HEK293 (cell line): ENCODE data around the gene SYTL3.
A peak's percentile ranks its signal among the peaks of the same experiment; 100 is the strongest.

Experiments
- CTCF ChIA-PET: fragments of 350-600 bp; formaldehyde crosslinking; extraction: SDS; loops from one replicate; lab custom pipeline; 2021; ENCODE audit warnings: antibody characterized with exemption; lab: Yijun Ruan, JAX
- POLR2A ChIA-PET: fragments of 300-600 bp; formaldehyde crosslinking; extraction: SDS; loops from one replicate; lab custom pipeline; 2020; ENCODE audit warnings: antibody characterized with exemption, inconsistent platforms; lab: Yijun Ruan, JAX
- H3K27ac ChIP-seq: fragments of 200-500 bp; sonication (Bioruptor generic); 2 replicates; pipeline ENCODE4 v1.5.1; 2014; ENCODE audit warnings: low read depth, low read length, control low read depth, inconsistent platforms; ENCODE audit errors: extremely low read depth
- H3K36me3 ChIP-seq, 2 experiments: fragments of 200-500 bp in 1 of 2; sonication (Bioruptor generic) in 1 of 2; 1 replicate in 1 of 2; 2 replicates in 1 of 2; pipeline ENCODE4 v1.5.1; 2014 to 2017; ENCODE audit warnings: inconsistent platforms in 2 of 2, low read length in 2 of 2; ENCODE audit not compliant: control insufficient read depth in 2 of 2, insufficient read depth in 1 of 2
- H3K4me1 ChIP-seq: fragments of 200-500 bp; sonication (Bioruptor generic); 2 replicates; pipeline ENCODE4 v1.5.1; 2014; ENCODE audit warnings: mild to moderate bottlenecking, low read length, inconsistent platforms; ENCODE audit not compliant: control insufficient read depth, insufficient read depth
- H3K4me3 ChIP-seq: 2 replicates; pipeline ENCODE4 v1.5.1; 2011; ENCODE audit warnings: low read depth, mild to moderate bottlenecking, control low read depth, low read length, moderate library complexity
- H3K9me3 ChIP-seq: fragments of 200-500 bp; sonication (Bioruptor generic); 2 replicates; pipeline ENCODE4 v1.5.1; 2014; ENCODE audit warnings: low read depth, low read length, inconsistent platforms; ENCODE audit not compliant: control insufficient read depth, insufficient read depth
- BCL11B ChIP-seq: fragments of 450-650 bp; formaldehyde crosslinking; IDR thresholded peaks from 2 replicates; pipeline ENCODE4 v1.5.1; 2016; ENCODE audit warnings: low read depth, missing biosample characterization, missing genetic modification characterization
- EGR2 ChIP-seq: fragments of 450-650 bp; formaldehyde crosslinking; IDR thresholded peaks from 2 replicates; pipeline ENCODE4 v1.5.1; 2016; ENCODE audit warnings: low read depth, missing biosample characterization, missing genetic modification characterization
- IKZF3 ChIP-seq: fragments of 450-650 bp; IDR thresholded peaks from 2 replicates; pipeline ENCODE4 v1.5.0; 2018; ENCODE audit warnings: missing biosample characterization, mild to moderate bottlenecking, missing genetic modification characterization, moderate library complexity
- OSR2 ChIP-seq: fragments of 450-650 bp; formaldehyde crosslinking; IDR thresholded peaks from 2 replicates; pipeline ENCODE4 v1.5.1; 2016; ENCODE audit warnings: missing biosample characterization, missing genetic modification characterization
- REPIN1 ChIP-seq: fragments of 450-650 bp; formaldehyde crosslinking; IDR thresholded peaks from 2 replicates; pipeline ENCODE4 v1.5.1; 2017; ENCODE audit warnings: missing biosample characterization, missing genetic modification characterization, low read depth
- TRIM28 ChIP-seq: IDR thresholded peaks from 2 replicates; pipeline ENCODE4 v1.6.1; 2011; ENCODE audit warnings: low read length, control low read depth, borderline replicate concordance
- ZBTB7A ChIP-seq: fragments of 450-650 bp; formaldehyde crosslinking; IDR thresholded peaks from 2 replicates; pipeline ENCODE4 v1.5.1; 2016; ENCODE audit warnings: low read depth, missing biosample characterization, missing genetic modification characterization
- ZFP69B ChIP-seq: fragments of 450-650 bp; formaldehyde crosslinking; IDR thresholded peaks from 2 replicates; pipeline ENCODE4 v1.5.1; 2016; ENCODE audit warnings: missing biosample characterization, missing genetic modification characterization
- ZNF121 ChIP-seq: fragments of 450-650 bp; formaldehyde crosslinking; IDR thresholded peaks from 2 replicates; pipeline ENCODE4 v1.5.1; 2016; ENCODE audit warnings: missing biosample characterization, missing genetic modification characterization
- ZNF16 ChIP-seq: fragments of 450-650 bp; formaldehyde crosslinking; IDR thresholded peaks from 2 replicates; pipeline ENCODE4 v1.5.1; 2016; ENCODE audit warnings: low read depth, missing biosample characterization, missing genetic modification characterization
- ZNF2 ChIP-seq: fragments of 450-650 bp; formaldehyde crosslinking; IDR thresholded peaks from 2 replicates; pipeline ENCODE4 v1.5.1; 2016; ENCODE audit warnings: missing biosample characterization, missing genetic modification characterization
- ZNF335 ChIP-seq: fragments of 450-650 bp; formaldehyde crosslinking; conservative IDR thresholded peaks from 2 replicates; pipeline ENCODE4 v1.5.1; 2016; ENCODE audit warnings: missing biosample characterization, missing genetic modification characterization
- ZNF350 ChIP-seq: fragments of 450-650 bp; formaldehyde crosslinking; IDR thresholded peaks from 2 replicates; pipeline ENCODE4 v1.5.0; 2017; ENCODE audit warnings: missing biosample characterization, mild to moderate bottlenecking, missing genetic modification characterization
- ZNF423 ChIP-seq: fragments of 450-650 bp; formaldehyde crosslinking; IDR thresholded peaks from 2 replicates; pipeline ENCODE4 v1.5.1; 2016; ENCODE audit warnings: missing biosample characterization, missing genetic modification characterization
- ZNF548 ChIP-seq: fragments of 450-650 bp; formaldehyde crosslinking; IDR thresholded peaks from 2 replicates; pipeline ENCODE4 v1.5.1; 2016; ENCODE audit warnings: missing biosample characterization, missing genetic modification characterization
- ZNF561 ChIP-seq: fragments of 450-650 bp; IDR thresholded peaks from 2 replicates; pipeline ENCODE4 v1.5.1; 2018; ENCODE audit warnings: missing biosample characterization, missing genetic modification characterization, borderline replicate concordance
- ZNF660 ChIP-seq: fragments of 450-650 bp; IDR thresholded peaks from 2 replicates; pipeline ENCODE4 v1.5.1; 2018; ENCODE audit warnings: missing biosample characterization, mild to moderate bottlenecking, missing genetic modification characterization
- ZNF664 ChIP-seq: fragments of 450-650 bp; formaldehyde crosslinking; IDR thresholded peaks from 2 replicates; pipeline ENCODE4 v1.5.1; 2016; ENCODE audit warnings: missing biosample characterization, missing genetic modification characterization
- ZNF768 ChIP-seq: fragments of 450-650 bp; formaldehyde crosslinking; IDR thresholded peaks from 2 replicates; pipeline ENCODE4 v1.5.1; 2018; ENCODE audit warnings: missing biosample characterization, mild to moderate bottlenecking, missing genetic modification characterization
- ZNF830 ChIP-seq: fragments of 450-650 bp; IDR thresholded peaks from 2 replicates; pipeline ENCODE4 v1.5.0; 2018; ENCODE audit warnings: missing biosample characterization, missing genetic modification characterization, low read depth, mild to moderate bottlenecking, moderate library complexity
- TF ChIP-seq, protein P1 (sequence below): fragments of 450-650 bp; formaldehyde crosslinking; IDR thresholded peaks from 2 replicates; pipeline ENCODE4; 2016; ENCODE audit warnings: missing biosample characterization, missing genetic modification characterization
- TF ChIP-seq, protein P2 (sequence below): fragments of 450-650 bp; formaldehyde crosslinking; IDR thresholded peaks from 2 replicates; pipeline ENCODE4 v1.5.1; 2016; ENCODE audit warnings: missing biosample characterization, missing genetic modification characterization
- TF ChIP-seq, protein P3 (sequence below): fragments of 450-650 bp; formaldehyde crosslinking; IDR thresholded peaks from 2 replicates; pipeline ENCODE4 v1.5.1; 2016; ENCODE audit warnings: missing biosample characterization, missing genetic modification characterization
- TF ChIP-seq, protein P4 (sequence below): fragments of 450-650 bp; formaldehyde crosslinking; IDR thresholded peaks from 2 replicates; pipeline ENCODE4 v1.5.1; 2017; ENCODE audit warnings: missing biosample characterization, missing genetic modification characterization

Gene SYTL3

DNA sequence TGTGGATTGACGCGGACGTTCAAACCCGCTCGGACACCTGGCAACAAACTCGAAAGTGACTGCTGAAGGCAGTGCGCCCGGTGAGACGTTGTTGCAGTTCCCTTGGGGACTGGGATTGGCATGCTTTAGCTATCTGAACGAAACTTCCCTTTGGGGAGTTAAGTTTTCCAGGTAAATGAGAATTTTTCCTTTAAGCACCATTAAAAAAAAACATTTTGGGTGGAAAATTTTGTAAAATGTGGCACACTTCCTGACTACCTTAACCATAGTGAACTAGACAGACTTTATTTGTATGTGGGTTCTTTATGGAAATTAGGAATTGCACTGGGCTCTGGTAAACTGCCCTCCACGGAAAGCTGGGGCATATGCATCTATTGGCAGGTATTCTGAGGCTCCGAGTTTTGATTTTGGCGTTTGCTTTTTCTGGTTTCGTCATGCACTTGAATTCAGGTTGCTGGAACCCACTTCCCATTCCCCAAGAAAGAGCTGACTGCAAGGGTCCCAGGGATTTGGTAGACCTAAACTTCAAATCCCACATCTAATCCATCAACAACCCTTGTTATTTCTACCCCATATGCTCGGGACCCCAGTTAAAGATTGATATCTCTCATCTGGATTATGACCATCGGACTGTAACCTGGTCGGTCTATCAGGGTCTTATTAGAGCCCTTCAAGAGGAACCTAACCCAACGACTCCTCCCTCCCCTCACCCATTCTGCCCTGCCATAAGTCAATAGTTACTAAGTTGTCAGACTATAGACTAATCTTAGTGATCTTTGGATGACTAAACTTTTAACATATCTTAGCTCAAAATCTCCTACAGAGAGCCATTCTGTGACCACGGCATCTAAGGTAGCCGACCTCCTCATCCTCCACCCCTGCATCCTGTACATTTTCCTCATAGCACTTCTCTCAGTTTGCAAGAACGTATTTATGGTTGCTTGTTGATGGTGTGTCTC is 4.5 kb upstream of the SYTL3 start:
- POLR2A ChIA-PET = interaction anchor here (0.6 to 2.0 kb wide), 14 partner anchors 13 to 431 kb away, joined by 3 to 12 read pairs (median 4); no protein-coding TSS in a partner anchor
- Histone ChIP-seq H3K4me1 (peaks cover 14% of the 10 kb centered on the region), H3K4me3 (peak overlapping the region; percentile 80), H3K9me3 (no peaks in the 10 kb centered on the region), H3K36me3 (peaks cover 0 to 4% of the 10 kb centered on the region in 2 experiments; a peak in 1 of 3 replicates), H3K27ac (no peak overlapping the region; the same call in 1 of the 2 replicates)
- TF ChIP-seq ZNF660 (tag by site-specific recombination) (0 out of 2 replicates have a peak, but pooled peaks have one; percentile 13), IKZF3 (tag by site-specific recombination) (peak; percentile 3; the same call in 1 of the 2 replicates), ZNF423 (tag by site-specific recombination) (peak; percentile 52; the same call in 1 of the 2 replicates), ZNF561 (tag by site-specific recombination) (peak; percentile 11; the same call in 1 of the 2 replicates), BCL11B (tag by site-specific recombination) (no peak), ZNF335 (peak; percentile 59), ZNF350 (tag by site-specific recombination) (no peak), ZNF768 (no peak), ZNF16 (tag by site-specific recombination) (no peak), ZNF2 (tag by site-specific recombination) (peak; percentile 1; the same call in 1 of the 2 replicates)
- TF ChIP-seq, protein P1, sequence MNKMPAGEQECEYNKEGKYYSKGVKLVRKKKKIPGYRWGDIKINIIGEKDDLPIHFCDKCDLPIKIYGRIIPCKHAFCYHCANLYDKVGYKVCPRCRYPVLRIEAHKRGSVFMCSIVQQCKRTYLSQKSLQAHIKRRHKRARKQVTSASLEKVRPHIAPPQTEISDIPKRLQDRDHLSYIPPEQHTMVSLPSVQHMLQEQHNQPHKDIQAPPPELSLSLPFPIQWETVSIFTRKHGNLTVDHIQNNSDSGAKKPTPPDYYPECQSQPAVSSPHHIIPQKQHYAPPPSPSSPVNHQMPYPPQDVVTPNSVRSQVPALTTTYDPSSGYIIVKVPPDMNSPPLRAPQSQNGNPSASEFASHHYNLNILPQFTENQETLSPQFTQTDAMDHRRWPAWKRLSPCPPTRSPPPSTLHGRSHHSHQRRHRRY = no peak
- TF ChIP-seq, protein P2, sequence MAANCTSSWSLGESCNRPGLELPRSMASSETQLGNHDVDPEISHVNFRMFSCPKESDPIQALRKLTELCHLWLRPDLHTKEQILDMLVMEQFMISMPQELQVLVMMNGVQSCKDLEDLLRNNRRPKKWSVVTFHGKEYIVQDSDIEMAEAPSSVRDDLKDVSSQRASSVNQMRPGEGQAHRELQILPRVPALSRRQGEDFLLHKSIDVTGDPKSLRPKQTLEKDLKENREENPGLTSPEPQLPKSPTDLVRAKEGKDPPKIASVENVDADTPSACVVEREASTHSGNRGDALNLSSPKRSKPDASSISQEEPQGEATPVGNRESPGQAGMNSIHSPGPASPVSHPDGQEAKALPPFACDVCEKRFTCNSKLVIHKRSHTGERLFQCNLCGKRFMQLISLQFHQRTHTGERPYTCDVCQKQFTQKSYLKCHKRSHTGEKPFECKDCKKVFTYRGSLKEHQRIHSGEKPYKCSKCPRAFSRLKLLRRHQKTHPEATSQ (tag by site-specific recombination) = no peak
- TF ChIP-seq, protein P3, sequence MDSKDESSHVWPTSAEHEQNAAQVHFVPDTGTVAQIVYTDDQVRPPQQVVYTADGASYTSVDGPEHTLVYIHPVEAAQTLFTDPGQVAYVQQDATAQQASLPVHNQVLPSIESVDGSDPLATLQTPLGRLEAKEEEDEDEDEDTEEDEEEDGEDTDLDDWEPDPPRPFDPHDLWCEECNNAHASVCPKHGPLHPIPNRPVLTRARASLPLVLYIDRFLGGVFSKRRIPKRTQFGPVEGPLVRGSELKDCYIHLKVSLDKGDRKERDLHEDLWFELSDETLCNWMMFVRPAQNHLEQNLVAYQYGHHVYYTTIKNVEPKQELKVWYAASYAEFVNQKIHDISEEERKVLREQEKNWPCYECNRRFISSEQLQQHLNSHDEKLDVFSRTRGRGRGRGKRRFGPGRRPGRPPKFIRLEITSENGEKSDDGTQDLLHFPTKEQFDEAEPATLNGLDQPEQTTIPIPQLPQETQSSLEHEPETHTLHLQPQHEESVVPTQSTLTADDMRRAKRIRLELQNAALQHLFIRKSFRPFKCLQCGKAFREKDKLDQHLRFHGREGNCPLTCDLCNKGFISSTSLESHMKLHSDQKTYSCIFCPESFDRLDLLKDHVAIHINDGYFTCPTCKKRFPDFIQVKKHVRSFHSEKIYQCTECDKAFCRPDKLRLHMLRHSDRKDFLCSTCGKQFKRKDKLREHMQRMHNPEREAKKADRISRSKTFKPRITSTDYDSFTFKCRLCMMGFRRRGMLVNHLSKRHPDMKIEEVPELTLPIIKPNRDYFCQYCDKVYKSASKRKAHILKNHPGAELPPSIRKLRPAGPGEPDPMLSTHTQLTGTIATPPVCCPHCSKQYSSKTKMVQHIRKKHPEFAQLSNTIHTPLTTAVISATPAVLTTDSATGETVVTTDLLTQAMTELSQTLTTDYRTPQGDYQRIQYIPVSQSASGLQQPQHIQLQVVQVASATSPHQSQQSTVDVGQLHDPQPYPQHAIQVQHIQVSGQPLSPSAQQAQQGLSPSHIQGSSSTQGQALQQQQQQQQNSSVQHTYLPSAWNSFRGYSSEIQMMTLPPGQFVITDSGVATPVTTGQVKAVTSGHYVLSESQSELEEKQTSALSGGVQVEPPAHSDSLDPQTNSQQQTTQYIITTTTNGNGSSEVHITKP (tag by site-specific recombination) = 0 out of 2 replicates have a peak, but pooled peaks have one; percentile 37
- CTCF ChIA-PET = interaction anchor here (0.5 to 2.6 kb wide), 11 partner anchors 14 to 431 kb away, joined by 3 to 22 read pairs (median 5); no protein-coding TSS in a partner anchor

DNA sequence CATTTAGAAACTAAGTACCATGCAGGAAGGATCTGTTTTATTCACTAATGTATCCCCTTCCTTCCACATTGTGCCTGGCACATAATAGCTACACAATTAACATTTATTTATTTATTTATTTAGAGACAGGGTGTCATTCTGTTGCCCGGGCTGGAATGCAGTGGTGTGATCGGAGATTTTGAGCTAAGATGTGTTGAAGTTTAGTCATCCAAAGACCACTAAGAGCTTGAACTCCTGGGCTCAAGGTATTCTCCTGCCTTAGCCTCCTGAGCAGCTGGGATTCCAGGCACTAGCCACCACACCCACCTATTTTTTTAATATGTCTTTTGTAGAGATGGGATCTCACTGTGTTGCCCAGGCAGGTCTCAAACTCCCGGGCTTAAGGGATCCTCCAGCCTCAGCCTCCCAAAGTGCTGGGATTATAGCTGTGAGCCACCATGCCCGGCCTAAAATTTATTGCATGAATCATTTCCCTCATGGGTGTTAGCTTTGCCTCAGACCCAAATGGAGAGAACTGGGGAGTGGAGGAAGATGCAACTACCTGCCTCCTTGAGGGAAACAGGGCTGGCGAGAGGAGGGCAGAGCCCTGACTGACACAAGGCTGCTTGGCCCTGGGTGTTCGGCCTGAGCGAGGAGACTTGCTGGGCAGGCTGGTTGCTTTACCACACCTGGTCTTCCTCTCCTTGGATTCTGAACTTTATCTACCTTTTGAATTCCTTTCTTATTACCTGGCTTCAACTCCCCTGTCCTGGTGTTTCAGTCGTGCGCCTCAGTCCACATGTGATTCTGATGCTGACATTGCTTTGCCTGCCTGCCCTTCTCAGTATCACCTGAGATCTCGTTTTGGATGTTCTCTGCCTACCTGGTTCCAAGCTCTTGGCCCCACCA is 3.6 kb upstream of the SYTL3 start:
- H3K4me3 ChIP-seq = no peak overlapping the region
- TF ChIP-seq, protein P4, sequence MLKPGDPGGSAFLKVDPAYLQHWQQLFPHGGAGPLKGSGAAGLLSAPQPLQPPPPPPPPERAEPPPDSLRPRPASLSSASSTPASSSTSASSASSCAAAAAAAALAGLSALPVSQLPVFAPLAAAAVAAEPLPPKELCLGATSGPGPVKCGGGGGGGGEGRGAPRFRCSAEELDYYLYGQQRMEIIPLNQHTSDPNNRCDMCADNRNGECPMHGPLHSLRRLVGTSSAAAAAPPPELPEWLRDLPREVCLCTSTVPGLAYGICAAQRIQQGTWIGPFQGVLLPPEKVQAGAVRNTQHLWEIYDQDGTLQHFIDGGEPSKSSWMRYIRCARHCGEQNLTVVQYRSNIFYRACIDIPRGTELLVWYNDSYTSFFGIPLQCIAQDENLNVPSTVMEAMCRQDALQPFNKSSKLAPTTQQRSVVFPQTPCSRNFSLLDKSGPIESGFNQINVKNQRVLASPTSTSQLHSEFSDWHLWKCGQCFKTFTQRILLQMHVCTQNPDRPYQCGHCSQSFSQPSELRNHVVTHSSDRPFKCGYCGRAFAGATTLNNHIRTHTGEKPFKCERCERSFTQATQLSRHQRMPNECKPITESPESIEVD (tag by site-specific recombination) = no peak
- TF ChIP-seq ZNF664 (tag by site-specific recombination) (peak; percentile 89), ZBTB7A (tag by site-specific recombination) (no peak), EGR2 (tag by site-specific recombination) (no peak), ZNF548 (no peak), TRIM28 (no peak), ZFP69B (tag by site-specific recombination) (no peak), OSR2 (no peak), REPIN1 (no peak), ZNF121 (tag by site-specific recombination) (0 out of 2 replicates have a peak, but pooled peaks have one; percentile 43), ZNF830 (tag by site-specific recombination) (no peak)

More for the DNA sequence above, 3.6 kb upstream of the SYTL3 start:
- POLR2A ChIA-PET = interaction anchor here (1.2 to 2.0 kb wide), 2 partner anchors 14 to 45 kb away, joined by 4 to 12 read pairs; no protein-coding TSS in a partner anchor
- no peaks in the 10 kb centered on the region for H3K9me3 ChIP-seq
- H3K4me1 ChIP-seq = peaks cover 14% of the 10 kb centered on the region
- H3K27ac ChIP-seq = no peak overlapping the region
- CTCF ChIA-PET = interaction anchor here (0.6 to 2.6 kb wide), 8 partner anchors 16 to 432 kb away, joined by 3 to 22 read pairs (median 4); no protein-coding TSS in a partner anchor
- H3K36me3 ChIP-seq = no peaks in the 10 kb centered on the region
